ENCODE results near the gene SYNGAP1.

The SYNGAP1 gene

GRCh38 chr6:33443025-33443424 is 23.2 kb downstream of the SYNGAP1 start:
- Histone ChIP-seq H3K36me3 (replicated peaks) (peaks cover 27% of the 10 kb centered on the region), H3K27ac (no peak overlapping the region), H3K4me3 (ENCODE audit: low read depth, low read length) (no peak overlapping the region), H3K27me3 (replicated peaks) (no peaks in the 10 kb centered on the region)
- no peak for DNase-seq
- in situ Hi-C loops (cut with HindIII; ENCODE audit: low pct_ligation_motif_present, low sequenced_read_pairs), result no loop called here
- no peak for TF ChIP-seq CTCF (IDR thresholded peaks at IDR 0.05; ENCODE audit: low read depth, low read length, missing control alignments)

- Histone ChIP-seq H3K27me3 (replicated peaks) (no peaks in the 10 kb centered on the region), H3K4me3 (ENCODE audit: low read depth, low read length) (no peak overlapping the region), H3K27ac (no peak overlapping the region), H3K36me3 (replicated peaks) (peaks cover 22% of the 10 kb centered on the region)
- TF ChIP-seq CTCF (IDR thresholded peaks at IDR 0.05; ENCODE audit: low read depth, low read length, missing control alignments), result no peak
- no peak for DNase-seq
- in situ Hi-C loops (cut with HindIII; ENCODE audit: low pct_ligation_motif_present, low sequenced_read_pairs), result no loop called here
Measured at GRCh38 chr6:33443619-33444504, 24.0 kb downstream of the SYNGAP1 start.

- H3K36me3 ChIP-seq (replicated peaks), result peaks cover 22% of the 10 kb centered on the region
- DNase-seq, result no peak
- no peak for TF ChIP-seq CTCF (IDR thresholded peaks at IDR 0.05; ENCODE audit: low read depth, low read length, missing control alignments)
- in situ Hi-C loops (cut with HindIII; ENCODE audit: low pct_ligation_motif_present, low sequenced_read_pairs), result no loop called here
- no peak overlapping the region for H3K27ac ChIP-seq
- no peaks in the 10 kb centered on the region for H3K27me3 ChIP-seq (replicated peaks)
- H3K4me3 ChIP-seq (ENCODE audit: low read depth, low read length), result no peak overlapping the region
Measured at GRCh38 chr6:33445119-33445603, 25.3 kb downstream of the SYNGAP1 start.

- no peak for DNase-seq
- no peak overlapping the region for H3K27ac ChIP-seq
- in situ Hi-C loops (cut with HindIII; ENCODE audit: low pct_ligation_motif_present, low sequenced_read_pairs), result no loop called here
- H3K36me3 ChIP-seq (replicated peaks), result peaks cover 15% of the 10 kb centered on the region
- no peaks in the 10 kb centered on the region for H3K27me3 ChIP-seq (replicated peaks)
- no peak overlapping the region for H3K4me3 ChIP-seq (ENCODE audit: low read depth, low read length)
- no peak for TF ChIP-seq CTCF (IDR thresholded peaks at IDR 0.05; ENCODE audit: low read depth, low read length, missing control alignments)
Measured at GRCh38 chr6:33446356-33446755, 26.5 kb downstream of the SYNGAP1 start.

GRCh38 chr6:33450434-33450833 is 30.6 kb downstream of the SYNGAP1 start:
- no peak for DNase-seq
- peaks cover 3% of the 10 kb centered on the region for H3K36me3 ChIP-seq (replicated peaks)
- H3K27ac ChIP-seq, result no peak overlapping the region

More at GRCh38 chr6:33450434-33450833, 30.6 kb downstream of the SYNGAP1 start:
- TF ChIP-seq CTCF (IDR thresholded peaks at IDR 0.05; ENCODE audit: low read depth, low read length, missing control alignments), result no peak
- no peaks in the 10 kb centered on the region for H3K27me3 ChIP-seq (replicated peaks)
- in situ Hi-C loops (cut with HindIII; ENCODE audit: low pct_ligation_motif_present, low sequenced_read_pairs), result no loop called here
- no peak overlapping the region for H3K4me3 ChIP-seq (ENCODE audit: low read depth, low read length)

All from brain microvascular endothelial cell (primary cell).